PC-9 (cell line): ENCODE data around the gene CEP57L1.
"Not testable (repeated sequence)": the region's sequence is repeated elsewhere in the genome, so short reads cannot be mapped to it uniquely, and the experiment has no call there.

Source experiments
- EZH2 ChIP-seq: fragments of 200-600 bp; sonication (generic); IDR thresholded peaks from 2 replicates; pipeline ENCODE4 v1.8.0; 2017; ENCODE audit warnings: antibody characterized with exemption, low read depth
- TF ChIP-seq, protein P1 (sequence below): fragments of 200-600 bp; sonication (generic); conservative IDR thresholded peaks from 2 replicates; pipeline ENCODE4 v1.6.1; 2017; ENCODE audit warnings: mixed run types, antibody characterized with exemption, mild to moderate bottlenecking, moderate library complexity

DNA sequence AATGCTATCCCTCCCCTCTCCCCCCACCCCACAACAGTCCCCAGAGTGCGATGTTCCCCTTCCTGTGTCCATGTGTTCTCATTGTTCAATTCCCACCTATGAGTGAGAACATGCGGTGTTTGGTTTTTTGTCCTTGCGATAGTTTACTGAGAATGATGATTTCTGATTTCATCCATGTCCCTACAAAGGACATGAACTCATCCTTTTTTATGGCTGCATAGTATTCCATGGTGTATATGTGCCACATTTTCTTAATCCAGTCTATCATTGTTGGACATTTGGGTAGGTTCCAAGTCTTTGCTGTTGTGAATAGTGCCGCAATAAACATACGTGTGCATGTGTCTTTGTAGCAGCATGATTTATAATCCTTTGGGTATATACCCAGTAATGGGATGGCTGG, 52.9 kb downstream of the CEP57L1 start:
- TF ChIP-seq, protein P1, sequence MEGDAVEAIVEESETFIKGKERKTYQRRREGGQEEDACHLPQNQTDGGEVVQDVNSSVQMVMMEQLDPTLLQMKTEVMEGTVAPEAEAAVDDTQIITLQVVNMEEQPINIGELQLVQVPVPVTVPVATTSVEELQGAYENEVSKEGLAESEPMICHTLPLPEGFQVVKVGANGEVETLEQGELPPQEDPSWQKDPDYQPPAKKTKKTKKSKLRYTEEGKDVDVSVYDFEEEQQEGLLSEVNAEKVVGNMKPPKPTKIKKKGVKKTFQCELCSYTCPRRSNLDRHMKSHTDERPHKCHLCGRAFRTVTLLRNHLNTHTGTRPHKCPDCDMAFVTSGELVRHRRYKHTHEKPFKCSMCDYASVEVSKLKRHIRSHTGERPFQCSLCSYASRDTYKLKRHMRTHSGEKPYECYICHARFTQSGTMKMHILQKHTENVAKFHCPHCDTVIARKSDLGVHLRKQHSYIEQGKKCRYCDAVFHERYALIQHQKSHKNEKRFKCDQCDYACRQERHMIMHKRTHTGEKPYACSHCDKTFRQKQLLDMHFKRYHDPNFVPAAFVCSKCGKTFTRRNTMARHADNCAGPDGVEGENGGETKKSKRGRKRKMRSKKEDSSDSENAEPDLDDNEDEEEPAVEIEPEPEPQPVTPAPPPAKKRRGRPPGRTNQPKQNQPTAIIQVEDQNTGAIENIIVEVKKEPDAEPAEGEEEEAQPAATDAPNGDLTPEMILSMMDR: not testable (repeated sequence)
- not testable (repeated sequence) for TF ChIP-seq EZH2
